H1 (cell line): ENCODE measurements around the gene MLLT6. TPM values are rescaled to one million over a fixed set of nuclear protein-coding genes. Genes with fewer than 3 reads are reported as not detected.

Experiments used
- BACH1 ChIP-seq: IDR thresholded peaks from 2 replicates; pipeline ENCODE4 v1.6.1; 2012; ENCODE audit warnings: low read length, improper control_type of control experiment
- CHD1 ChIP-seq: IDR thresholded peaks from 2 replicates; pipeline ENCODE4 v1.6.1; 2012; ENCODE audit warnings: low read depth, low read length, improper control_type of control experiment
- ZNF274 ChIP-seq: IDR thresholded peaks from 2 replicates; pipeline ENCODE4 v1.7.0; 2012; ENCODE audit warnings: low read length, borderline replicate concordance; ENCODE audit errors: extremely low read depth
- polyA plus RNA-seq, 7 experiments: library from polyadenylated mRNA; depleted of rRNA in 3 of 7; stranded (reverse) in 5 of 7; unstranded in 2 of 7; fragments of >200 nt in 5 of 7; fragments of 200-250 nt in 2 of 7; gene quantifications; 1 replicate in 5 of 7; 2 replicates in 1 of 7; 4 replicates in 1 of 7; pipeline versions ENCODE4 v1.2.1 to v1.2.3, GENCODE V29; 2011 to 2013; ENCODE audit warnings: missing spikeins in 2 of 7, mixed read lengths in 2 of 7
- total RNA-seq: library from RNA; stranded (reverse); fragmentation: NEBNext Ultra II Directional; extraction: Animal tissue kit (Norgen Biotek cat#: 25700); gene quantifications from 2 replicates; pipeline ENCODE4 v1.2.1, GENCODE V29; 2021

The MLLT6 gene
- total and polyA plus RNA-seq, 2 of the 8 experiments (the other 6 are each of a cell fraction or from before 2014, with no cell fraction given) = 6.5 to 8.0 TPM

GRCh38 chr17:38657824-38658740, 47.0 kb upstream of the MLLT6 start (continued):
- TF ChIP-seq BACH1 = no peak
- no peak for TF ChIP-seq ZNF274
- TF ChIP-seq CHD1 = no peak
